Thyroid gland (tissue), 4 donors: Measurements from ENCODE around the gene CACNA1E. TPM values are rescaled to one million over a fixed set of nuclear protein-coding genes. Genes with fewer than 3 reads are reported as not detected.

Experiments
- DNase-seq, 2 donors: peaks; one replicate each; pipeline ENCODE4 v3.0.0-alpha.2; 2019
- H3K27ac ChIP-seq, 3 donors: fragments of 200-600 bp; sonication (generic); 1 replicate in 2 of 3; 2 replicates in 1 of 3; pipeline ENCODE4 v1.5.1; 2016 to 2019; ENCODE audit warnings: mild to moderate bottlenecking in 1 of 3, moderate library complexity in 1 of 3
- H3K27me3 ChIP-seq: fragments of 200-600 bp; sonication (generic); one replicate; pipeline ENCODE4 v1.5.1; 2019
- H3K36me3 ChIP-seq, 2 donors: fragments of 200-600 bp; sonication (generic); one replicate each; pipeline ENCODE4 v1.5.1; 2016 to 2019
- H3K4me1 ChIP-seq, 2 donors: fragments of 200-600 bp; sonication (generic); one replicate each; pipeline ENCODE4 v1.5.1; 2017 to 2019
- H3K4me3 ChIP-seq, 3 donors: fragments of 200-600 bp; sonication (generic); replicated peaks in 1 of 3; 1 replicate in 2 of 3; 2 replicates in 1 of 3; pipeline ENCODE4 v1.5.1; 2016; ENCODE audit warnings: mild to moderate bottlenecking in 1 of 3
- H3K9me3 ChIP-seq: fragments of 200-600 bp; sonication (generic); one replicate; pipeline ENCODE4 v1.5.1; 2017
- POLR2A ChIP-seq, 2 donors: fragments of 450-650 bp; IDR thresholded peaks; one replicate each; pipeline ENCODE4 v1.6.1; 2017; ENCODE audit warnings: antibody characterized with exemption in 2 of 2, mild to moderate bottlenecking in 2 of 2, moderate library complexity in 1 of 2
- WGBS, 2 donors: methylation state at CpG; one replicate each; pipeline ENCODE4 v1.1.5; 2017; 5-methylcytosine and 5-hydroxymethylcytosine counted together
- intact Hi-C: fragments of 100-400 bp; cut with DNase I; formaldehyde crosslinking; loops from one replicate; pipeline ENCODE4 v1.15.1; 2023
- total RNA-seq, 4 donors: library from RNA; depleted of rRNA; stranded (reverse); fragments of >200 nt; gene quantifications; one replicate each; pipeline ENCODE4 v1.2.3, GENCODE V29; 2016
- TF ChIP-seq, protein P1 (sequence below), 6 experiments: fragments of 200-600 bp in 3 of 6; fragments of 450-650 bp in 3 of 6; sonication (generic) in 3 of 6; IDR thresholded peaks; one replicate each; pipeline ENCODE4 v1.5.1; 2016 to 2019; ENCODE audit warnings: antibody characterized with exemption in 6 of 6, mild to moderate bottlenecking in 2 of 6, inconsistent platforms in 1 of 6, moderate library complexity in 1 of 6

The CACNA1E gene
- total RNA-seq, 4 donors from 2014 or later: under 0.01 to 0.46 (median 0.15) TPM

DNA sequence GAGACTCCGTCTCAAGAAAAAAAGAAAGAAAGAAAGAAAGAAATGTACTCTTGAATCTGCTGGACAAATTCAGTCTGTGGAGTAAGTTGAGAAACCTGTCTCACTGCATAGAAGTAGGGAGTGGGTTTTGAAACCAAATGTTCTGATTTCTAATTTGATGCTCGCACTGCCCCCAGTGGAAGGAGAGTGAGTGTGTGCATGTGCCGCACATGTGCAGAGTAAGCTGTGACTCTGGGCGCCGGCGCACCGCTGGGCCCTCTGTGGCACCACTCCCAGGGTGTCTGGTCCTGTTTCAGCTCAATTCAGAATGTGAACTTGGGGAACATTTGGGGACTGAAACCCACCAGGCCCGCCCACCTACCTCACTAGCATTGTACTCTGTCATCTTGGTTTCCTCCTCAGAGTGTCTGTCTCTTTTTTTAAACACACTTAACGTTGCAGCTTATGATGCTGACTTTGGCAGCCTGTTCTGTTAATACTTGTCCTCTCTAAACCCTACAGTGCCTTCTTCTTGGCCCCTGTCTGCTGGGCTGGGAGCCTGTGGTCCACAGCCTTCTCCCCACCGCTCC lies 104.6 kb downstream of the CACNA1E start:
- intact Hi-C loops: no loop called here
- no peak overlapping the region for H3K4me3 ChIP-seq
- no peaks in the 10 kb centered on the region for H3K9me3 ChIP-seq
- no peaks in the 10 kb centered on the region for H3K36me3 ChIP-seq
- 83 to 86% methylated on average over 10 of the region's 10 CpGs for WGBS, 2 donors
- DNase-seq: peak; percentile 6 to 15
- H3K4me1 ChIP-seq: peaks cover 3 to 4% of the 10 kb centered on the region in 2 donors
- no peak overlapping the region for H3K27ac ChIP-seq
- no peaks in the 10 kb centered on the region for H3K27me3 ChIP-seq
- TF ChIP-seq POLR2A (IDR thresholded peaks at IDR 0.05): no peak
- TF ChIP-seq, protein P1, sequence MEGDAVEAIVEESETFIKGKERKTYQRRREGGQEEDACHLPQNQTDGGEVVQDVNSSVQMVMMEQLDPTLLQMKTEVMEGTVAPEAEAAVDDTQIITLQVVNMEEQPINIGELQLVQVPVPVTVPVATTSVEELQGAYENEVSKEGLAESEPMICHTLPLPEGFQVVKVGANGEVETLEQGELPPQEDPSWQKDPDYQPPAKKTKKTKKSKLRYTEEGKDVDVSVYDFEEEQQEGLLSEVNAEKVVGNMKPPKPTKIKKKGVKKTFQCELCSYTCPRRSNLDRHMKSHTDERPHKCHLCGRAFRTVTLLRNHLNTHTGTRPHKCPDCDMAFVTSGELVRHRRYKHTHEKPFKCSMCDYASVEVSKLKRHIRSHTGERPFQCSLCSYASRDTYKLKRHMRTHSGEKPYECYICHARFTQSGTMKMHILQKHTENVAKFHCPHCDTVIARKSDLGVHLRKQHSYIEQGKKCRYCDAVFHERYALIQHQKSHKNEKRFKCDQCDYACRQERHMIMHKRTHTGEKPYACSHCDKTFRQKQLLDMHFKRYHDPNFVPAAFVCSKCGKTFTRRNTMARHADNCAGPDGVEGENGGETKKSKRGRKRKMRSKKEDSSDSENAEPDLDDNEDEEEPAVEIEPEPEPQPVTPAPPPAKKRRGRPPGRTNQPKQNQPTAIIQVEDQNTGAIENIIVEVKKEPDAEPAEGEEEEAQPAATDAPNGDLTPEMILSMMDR (IDR thresholded peaks at IDR 0.05): peak in 1 of 6 experiments; percentile 16

DNA sequence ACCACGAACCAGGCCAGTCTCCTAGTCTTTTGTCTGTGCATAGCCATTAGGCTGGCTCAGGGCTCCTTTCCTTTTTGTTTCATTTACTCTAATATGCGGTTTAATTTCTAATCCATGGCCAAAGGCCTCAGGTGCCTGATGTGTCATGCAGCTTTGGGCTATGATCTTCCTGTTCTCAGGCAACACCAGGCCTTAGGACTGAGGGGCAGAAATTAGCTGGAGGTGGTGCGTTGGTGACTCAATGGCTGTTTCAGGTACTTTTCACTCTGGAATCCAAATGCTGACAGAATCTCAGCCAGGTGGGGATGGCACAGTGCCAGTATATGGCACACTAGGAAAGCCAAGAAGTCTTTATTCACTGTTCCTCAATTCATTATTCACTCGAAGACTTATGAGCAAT lies 105.3 kb downstream of the CACNA1E start:
- Histone ChIP-seq H3K36me3 (no peaks in the 10 kb centered on the region), H3K9me3 (no peaks in the 10 kb centered on the region), H3K27me3 (no peaks in the 10 kb centered on the region), H3K4me3 (no peak overlapping the region), H3K27ac (no peak overlapping the region), H3K4me1 (peaks cover 3 to 4% of the 10 kb centered on the region in 2 donors)
- WGBS, 2 donors: 82% methylated on average over 4 of the region's 4 CpGs
- intact Hi-C loops: no loop called here
- TF ChIP-seq POLR2A (IDR thresholded peaks at IDR 0.05): no peak
- TF ChIP-seq, protein P1 (IDR thresholded peaks at IDR 0.05): no peak
- DNase-seq: peak in 1 of 2 donors; percentile 15

DNA sequence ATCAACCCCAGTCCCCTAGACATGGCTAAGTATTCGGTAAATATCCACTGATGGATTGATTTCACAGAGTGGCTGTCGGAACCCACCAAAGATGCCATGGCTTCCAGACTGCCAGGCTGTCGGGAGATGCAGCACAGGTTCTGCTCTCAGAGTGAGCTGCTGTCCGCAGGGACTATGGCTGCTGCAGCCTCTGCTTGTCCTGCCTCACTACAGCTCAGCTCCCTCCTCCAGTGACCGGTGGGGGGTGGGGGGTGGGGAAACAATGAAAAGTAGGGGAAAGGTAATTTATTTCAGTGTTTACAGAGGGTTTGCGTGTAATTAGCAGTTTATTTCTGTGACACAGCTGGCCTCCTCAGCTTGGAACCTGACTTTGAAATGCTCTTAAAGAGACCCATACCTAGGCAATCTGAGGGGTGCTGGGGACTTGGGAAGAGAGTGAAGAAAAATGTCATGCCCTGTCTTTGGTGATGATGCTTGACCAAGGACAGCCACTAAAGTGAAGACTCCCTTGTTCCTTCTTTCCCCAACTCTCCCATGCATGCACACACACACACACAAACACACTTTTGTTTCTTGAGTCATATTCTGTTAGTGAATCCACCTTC lies 109.0 kb downstream of the CACNA1E start:
- Histone ChIP-seq H3K27ac (no peak overlapping the region), H3K36me3 (no peaks in the 10 kb centered on the region), H3K4me1 (no peaks in the 10 kb centered on the region), H3K9me3 (no peaks in the 10 kb centered on the region), H3K27me3 (no peaks in the 10 kb centered on the region), H3K4me3 (no peak overlapping the region)
- no peak for DNase-seq
- TF ChIP-seq POLR2A (IDR thresholded peaks at IDR 0.05): no peak
- TF ChIP-seq, protein P1 (IDR thresholded peaks at IDR 0.05): no peak
- WGBS, 2 donors: 36 to 39% methylated on average over 6 of the region's 6 CpGs
- intact Hi-C loops: no loop called here

DNA sequence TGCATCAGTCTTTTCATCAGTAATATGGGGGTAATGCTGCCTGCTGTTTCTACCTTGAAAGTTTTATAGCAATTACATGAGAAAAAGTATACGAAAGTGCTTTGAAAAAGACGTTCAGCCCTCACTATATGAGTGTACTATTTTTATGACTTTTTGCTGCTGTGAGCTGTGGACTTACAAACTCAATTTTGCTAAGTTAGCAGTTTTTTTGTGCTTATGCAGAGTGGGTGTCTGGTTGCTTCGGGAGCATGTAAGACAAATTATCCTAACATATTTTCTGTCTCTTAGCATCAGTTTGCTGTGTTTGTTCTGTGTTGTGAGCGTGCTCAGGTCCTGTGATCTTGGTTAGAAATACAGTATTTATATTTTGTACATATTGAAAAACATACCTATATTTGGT lies 109.7 kb downstream of the CACNA1E start:
- Histone ChIP-seq H3K9me3 (no peaks in the 10 kb centered on the region), H3K27ac (no peak overlapping the region), H3K27me3 (no peaks in the 10 kb centered on the region), H3K4me3 (no peak overlapping the region), H3K36me3 (no peaks in the 10 kb centered on the region), H3K4me1 (no peaks in the 10 kb centered on the region)
- intact Hi-C loops: no loop called here
- no peak for TF ChIP-seq POLR2A (IDR thresholded peaks at IDR 0.05)
- TF ChIP-seq, protein P1 (IDR thresholded peaks at IDR 0.05): no peak
- 69 to 75% methylated on average over 4 of the region's 4 CpGs for WGBS, 2 donors
- DNase-seq: no peak

DNA sequence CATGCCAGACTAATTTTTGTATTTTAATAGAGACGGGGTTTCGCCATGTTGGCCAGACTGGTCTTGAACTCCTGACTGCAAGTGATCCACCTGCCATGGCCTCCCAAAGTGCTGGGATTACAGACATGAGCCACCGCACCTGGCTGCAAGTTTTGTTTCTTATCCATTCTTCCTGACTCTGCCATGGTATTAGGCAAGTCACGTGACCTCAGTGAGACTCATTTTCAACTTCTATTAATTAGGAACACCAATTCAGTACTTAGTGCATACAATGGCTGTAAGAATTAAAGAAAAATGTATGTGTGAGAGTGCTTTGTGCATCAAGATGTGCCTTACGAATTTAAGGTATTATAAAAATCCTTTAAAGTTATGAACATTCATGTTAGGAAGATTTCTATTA lies 111.2 kb downstream of the CACNA1E start:
- Histone ChIP-seq H3K4me3 (no peak overlapping the region), H3K9me3 (no peaks in the 10 kb centered on the region), H3K4me1 (no peaks in the 10 kb centered on the region), H3K36me3 (no peaks in the 10 kb centered on the region), H3K27ac (no peak overlapping the region), H3K27me3 (no peaks in the 10 kb centered on the region)
- WGBS, 2 donors: 93 to 97% methylated on average over 5 of the region's 5 CpGs
- intact Hi-C loops: no loop called here
- TF ChIP-seq, protein P1 (IDR thresholded peaks at IDR 0.05): no peak
- no peak for TF ChIP-seq POLR2A (IDR thresholded peaks at IDR 0.05)
- DNase-seq: no peak
